Measurements from ENCODE around the gene SLC44A5.

Gene SLC44A5

GRCh38 chr1:75616436-75617433 lies 5.8 kb upstream of the SLC44A5 start:
- TF ChIP-seq ZBTB7A (IDR thresholded peaks at IDR 0.05; ENCODE audit: low read depth) (no peak), REST (IDR thresholded peaks at IDR 0.05; ENCODE audit: low read depth) (peak; percentile 85)

- TF ChIP-seq EGR1 (IDR thresholded peaks at IDR 0.05) (no peak), TEAD4 (IDR thresholded peaks at IDR 0.05) (no peak), ZBTB7A (IDR thresholded peaks at IDR 0.05; ENCODE audit: low read depth) (no peak), FOXM1 (IDR thresholded peaks at IDR 0.05; ENCODE audit: borderline replicate concordance, low read depth) (no peak), REST (IDR thresholded peaks at IDR 0.05; ENCODE audit: low read depth) (no peak), YY1 (IDR thresholded peaks at IDR 0.05; ENCODE audit: low read depth) (no peak)
Observed at GRCh38 chr1:75615613-75616435, 4.9 kb upstream of the SLC44A5 start.

- no peak for TF ChIP-seq EP300 (IDR thresholded peaks at IDR 0.05; ENCODE audit: borderline replicate concordance)
- no peak for TF ChIP-seq RAD21 (IDR thresholded peaks at IDR 0.05; ENCODE audit: low read depth)
- no peak for TF ChIP-seq EGR1 (IDR thresholded peaks at IDR 0.05)
- TF ChIP-seq TAF1 (IDR thresholded peaks at IDR 0.05; ENCODE audit: low read depth), result no peak
- TF ChIP-seq YY1 (IDR thresholded peaks at IDR 0.05; ENCODE audit: low read depth), result no peak
- no peak for TF ChIP-seq MAX (IDR thresholded peaks at IDR 0.05)
- no peak for TF ChIP-seq CEBPB (IDR thresholded peaks at IDR 0.05)
- TF ChIP-seq TEAD4 (IDR thresholded peaks at IDR 0.05), result no peak
- no peak for TF ChIP-seq USF1 (IDR thresholded peaks at IDR 0.05)
- TF ChIP-seq TCF12 (IDR thresholded peaks at IDR 0.05; ENCODE audit: low read depth), result no peak
- TF ChIP-seq REST (IDR thresholded peaks at IDR 0.05; ENCODE audit: low read depth), result no peak
- no peak for TF ChIP-seq CREB1 (IDR thresholded peaks at IDR 0.05; ENCODE audit: low read depth)
- no peak for TF ChIP-seq NFIC (IDR thresholded peaks at IDR 0.05)
Observed at GRCh38 chr1:75614399-75614756, 3.5 kb upstream of the SLC44A5 start.

GRCh38 chr1:75613916-75614315 lies 3.0 kb upstream of the SLC44A5 start:
- TF ChIP-seq MAX (IDR thresholded peaks at IDR 0.05), result no peak

GRCh38 chr1:75612976-75613375 lies 2.1 kb upstream of the SLC44A5 start:
- TF ChIP-seq TCF12 (IDR thresholded peaks at IDR 0.05; ENCODE audit: low read depth), result no peak
- TF ChIP-seq YY1 (IDR thresholded peaks at IDR 0.05; ENCODE audit: low read depth), result no peak
- TF ChIP-seq USF1 (IDR thresholded peaks at IDR 0.05), result no peak
- no peak for TF ChIP-seq CREB1 (IDR thresholded peaks at IDR 0.05; ENCODE audit: low read depth)
- TF ChIP-seq FOXM1 (IDR thresholded peaks at IDR 0.05; ENCODE audit: borderline replicate concordance, low read depth), result no peak
- no peak for TF ChIP-seq CEBPB (IDR thresholded peaks at IDR 0.05)
- no peak for TF ChIP-seq ZBTB7A (IDR thresholded peaks at IDR 0.05; ENCODE audit: low read depth)
- no peak for TF ChIP-seq TAF1 (IDR thresholded peaks at IDR 0.05; ENCODE audit: low read depth)
- TF ChIP-seq EGR1 (IDR thresholded peaks at IDR 0.05), result no peak
- TF ChIP-seq MAX (IDR thresholded peaks at IDR 0.05), result no peak
- no peak for TF ChIP-seq NFIC (IDR thresholded peaks at IDR 0.05)

All from Ishikawa (cell line).